ENCODE measurements around the gene BCL2.

BCL2 gene

DNA sequence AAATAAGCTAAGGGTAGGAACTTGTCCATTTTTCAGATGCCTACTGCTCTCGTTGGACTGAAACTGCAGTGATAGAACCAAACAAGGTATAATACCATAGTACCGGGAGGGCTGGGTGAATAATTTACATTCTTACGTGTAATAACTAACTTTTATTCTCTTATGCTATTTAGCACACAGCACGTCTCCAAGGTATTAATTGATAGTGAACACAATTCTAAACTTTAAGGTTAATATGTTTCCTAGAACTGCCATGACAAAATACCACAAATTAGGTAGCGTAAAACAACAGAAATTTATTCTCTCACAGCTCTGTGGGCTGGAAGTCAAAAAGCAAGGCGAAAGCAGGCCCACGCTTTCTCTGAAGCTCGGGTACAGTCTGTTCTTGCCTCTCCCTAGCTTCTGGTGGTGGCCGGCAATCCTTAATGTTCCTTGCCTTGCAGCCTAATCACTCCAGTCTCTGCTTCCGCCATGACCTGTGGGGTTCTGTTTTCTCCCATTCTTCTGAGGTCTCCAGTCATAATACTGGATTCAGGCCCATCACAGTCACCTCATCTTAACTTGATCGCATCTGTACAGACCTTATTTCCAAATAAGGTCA lies 5.6 kb upstream of the BCL2 start:
- DNase-seq = no peak

DNA sequence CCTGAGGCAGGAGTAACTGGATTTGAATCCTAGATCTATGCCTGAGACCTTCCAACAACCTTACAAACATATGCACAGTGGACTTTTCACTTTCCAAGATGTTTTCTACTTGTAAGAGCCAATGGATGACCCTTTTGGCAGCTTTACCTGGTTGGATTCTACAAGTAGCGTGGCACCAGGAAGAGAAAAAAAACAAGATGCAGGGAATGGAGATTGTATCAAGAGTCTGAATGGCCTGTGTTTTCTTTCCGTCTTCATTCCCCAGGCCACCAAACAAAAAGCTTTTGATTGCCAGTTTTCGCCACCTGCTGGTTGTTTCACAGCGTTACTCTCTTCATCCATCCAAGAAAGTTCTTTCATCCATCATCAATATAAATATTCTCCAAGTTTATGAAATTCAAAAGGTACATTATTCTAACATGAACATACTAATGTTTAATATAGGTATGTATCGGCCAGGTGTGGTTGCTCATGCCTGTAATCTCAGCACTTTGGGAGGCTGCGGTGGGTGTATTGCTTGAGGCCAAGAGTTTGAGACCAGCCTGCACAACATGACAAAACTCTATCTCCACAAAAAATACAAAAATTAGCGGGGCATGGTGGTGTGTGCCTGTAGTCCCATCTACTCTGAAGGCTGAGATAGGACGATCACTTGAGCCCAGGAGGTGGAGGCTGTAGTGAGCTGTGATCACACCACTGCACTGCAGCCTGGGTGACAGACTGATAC lies 3.5 kb upstream of the BCL2 start:
- peak; percentile 51 for DNase-seq

DNA sequence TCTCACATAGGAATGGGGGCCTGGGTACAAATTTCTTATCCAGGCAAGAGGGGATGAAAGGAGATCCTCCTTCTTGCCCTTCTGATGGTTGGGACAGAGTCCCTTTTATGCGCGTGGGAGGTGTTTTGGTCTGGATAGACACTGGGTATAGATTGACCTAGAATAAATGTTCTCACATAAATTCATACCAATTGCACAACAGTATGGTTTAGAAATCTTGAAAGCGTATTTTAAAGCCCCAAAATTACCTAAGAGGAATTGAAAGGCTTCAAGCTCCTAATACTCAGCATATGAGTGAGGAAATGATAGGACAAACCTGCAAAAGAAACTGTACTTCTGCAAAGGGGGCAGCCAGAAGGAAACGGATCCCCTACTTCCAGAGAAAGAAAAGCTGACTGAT lies 2.6 kb upstream of the BCL2 start:
- DNase-seq = no peak

DNA sequence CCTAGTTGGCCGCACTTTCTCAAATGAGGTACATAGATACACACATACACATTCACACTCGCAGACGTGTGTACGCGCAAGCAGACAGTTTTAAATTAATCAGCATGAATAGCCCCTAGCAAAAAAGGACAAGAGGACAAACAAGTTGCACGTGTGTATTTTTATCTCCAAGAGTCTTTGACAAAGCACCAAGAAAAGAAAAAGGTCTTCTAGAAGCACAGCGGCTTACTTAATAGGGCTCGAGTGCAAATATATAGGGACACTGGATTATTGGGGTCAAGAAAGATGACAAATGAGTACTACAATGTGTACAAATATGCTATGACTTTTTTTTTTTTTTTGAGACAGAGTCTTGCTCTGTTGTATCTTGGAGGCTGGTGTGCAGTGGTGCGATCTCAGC lies 1.7 kb upstream of the BCL2 start:
- DNase-seq = no peak

DNA sequence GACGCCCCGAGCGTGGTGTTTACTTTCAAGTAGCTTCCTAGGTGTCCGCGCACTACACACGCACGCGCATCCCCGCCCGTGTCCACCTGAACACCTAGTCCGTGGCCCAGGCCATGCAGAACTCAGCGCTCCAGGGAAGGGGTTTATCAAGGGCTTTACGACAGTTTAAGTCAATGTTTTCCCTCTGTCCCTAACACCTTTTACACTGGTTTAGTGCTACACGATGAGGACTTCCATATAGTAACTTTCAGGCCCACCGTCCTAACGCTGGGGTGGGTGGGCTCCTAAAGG lies 1.4 kb upstream of the BCL2 start:
- DNase-seq = no peak

DNA sequence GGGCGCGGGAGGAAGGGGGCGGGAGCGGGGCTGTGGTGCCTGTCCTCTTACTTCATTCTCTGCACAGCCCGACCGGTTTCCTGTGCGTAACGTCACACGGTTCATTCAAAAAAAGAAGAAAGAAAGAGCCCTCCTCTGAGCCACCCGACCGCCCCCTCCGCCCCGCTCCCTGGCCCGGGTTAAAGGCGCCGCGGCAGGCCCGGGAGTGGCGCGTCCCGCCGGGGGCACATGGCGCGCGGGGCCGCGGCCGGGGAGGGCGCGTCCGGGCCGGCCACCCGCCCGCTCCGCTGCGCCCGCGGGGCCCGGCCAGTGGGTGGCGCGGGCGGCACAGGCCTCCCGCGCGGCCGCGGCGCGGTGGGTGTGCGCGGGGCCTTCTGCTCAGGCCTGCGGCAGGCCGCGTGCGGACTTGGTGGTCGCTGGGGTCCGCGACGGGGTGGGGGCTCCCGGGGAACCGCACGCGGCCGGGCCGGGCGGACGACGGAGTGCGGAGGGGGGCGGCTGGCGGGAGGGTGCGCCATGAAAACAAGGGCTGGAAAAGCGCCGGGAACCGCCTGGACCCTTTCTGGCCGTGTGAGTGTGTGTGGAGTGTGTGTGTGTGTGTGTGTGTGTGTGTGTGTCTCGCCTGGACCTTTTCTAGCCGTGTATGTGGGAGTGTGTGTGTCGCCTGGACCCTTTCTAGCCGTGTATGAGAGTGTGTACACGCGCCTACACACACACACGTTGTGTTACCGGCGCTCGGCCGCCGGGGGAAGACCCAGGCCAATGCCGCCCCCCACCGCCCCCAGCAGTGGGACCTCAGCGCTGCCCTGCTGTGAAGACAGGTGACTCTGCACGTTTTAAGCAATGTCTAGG lies 780 bp upstream of the BCL2 start:
- peak; percentile 62 for DNase-seq

DNA sequence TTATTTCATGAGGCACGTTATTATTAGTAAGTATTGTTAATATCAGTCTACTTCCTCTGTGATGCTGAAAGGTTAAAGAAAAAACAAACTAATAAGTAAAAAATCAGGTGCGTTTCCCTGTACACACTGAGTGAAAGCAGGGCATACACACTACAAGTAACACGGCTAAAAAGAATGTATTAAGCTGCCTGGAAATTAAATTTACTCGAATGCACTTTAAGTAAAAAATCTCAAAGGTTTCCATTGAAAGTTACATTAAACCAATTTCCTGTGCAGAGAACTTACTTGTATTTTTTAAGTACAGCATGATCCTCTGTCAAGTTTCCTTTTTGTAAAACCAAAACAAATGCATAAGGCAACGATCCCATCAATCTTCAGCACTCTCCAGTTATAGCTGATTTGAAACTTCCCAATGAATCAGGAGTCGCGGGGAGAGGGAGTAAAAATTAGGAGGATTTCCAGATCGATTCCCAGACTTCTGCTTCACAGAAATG lies 633 bp downstream of the BCL2 start:
- no peak for DNase-seq

DNA sequence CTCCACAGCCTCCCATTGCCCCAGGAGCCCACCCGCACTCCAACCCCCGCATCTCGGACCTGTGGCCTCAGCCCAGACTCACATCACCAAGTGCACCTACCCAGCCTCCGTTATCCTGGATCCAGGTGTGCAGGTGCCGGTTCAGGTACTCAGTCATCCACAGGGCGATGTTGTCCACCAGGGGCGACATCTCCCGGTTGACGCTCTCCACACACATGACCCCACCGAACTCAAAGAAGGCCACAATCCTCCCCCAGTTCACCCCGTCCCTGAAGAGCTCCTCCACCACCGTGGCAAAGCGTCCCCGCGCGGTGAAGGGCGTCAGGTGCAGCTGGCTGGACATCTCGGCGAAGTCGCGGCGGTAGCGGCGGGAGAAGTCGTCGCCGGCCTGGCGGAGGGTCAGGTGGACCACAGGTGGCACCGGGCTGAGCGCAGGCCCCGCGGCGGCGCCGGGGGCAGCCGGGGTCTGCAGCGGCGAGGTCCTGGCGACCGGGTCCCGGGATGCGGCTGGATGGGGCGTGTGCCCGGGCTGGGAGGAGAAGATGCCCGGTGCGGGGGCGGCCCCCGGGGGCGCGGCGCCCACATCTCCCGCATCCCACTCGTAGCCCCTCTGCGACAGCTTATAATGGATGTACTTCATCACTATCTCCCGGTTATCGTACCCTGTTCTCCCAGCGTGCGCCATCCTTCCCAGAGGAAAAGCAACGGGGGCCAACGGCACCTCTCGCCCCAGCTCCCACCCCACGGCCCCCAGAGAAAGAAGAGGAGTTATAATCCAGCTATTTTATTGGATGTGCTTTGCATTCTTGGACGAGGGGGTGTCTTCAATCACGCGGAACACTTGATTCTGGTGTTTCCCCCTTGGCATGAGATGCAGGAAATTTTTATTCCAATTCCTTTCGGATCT lies 1.3 kb downstream of the BCL2 start:
- no peak for DNase-seq

DNA sequence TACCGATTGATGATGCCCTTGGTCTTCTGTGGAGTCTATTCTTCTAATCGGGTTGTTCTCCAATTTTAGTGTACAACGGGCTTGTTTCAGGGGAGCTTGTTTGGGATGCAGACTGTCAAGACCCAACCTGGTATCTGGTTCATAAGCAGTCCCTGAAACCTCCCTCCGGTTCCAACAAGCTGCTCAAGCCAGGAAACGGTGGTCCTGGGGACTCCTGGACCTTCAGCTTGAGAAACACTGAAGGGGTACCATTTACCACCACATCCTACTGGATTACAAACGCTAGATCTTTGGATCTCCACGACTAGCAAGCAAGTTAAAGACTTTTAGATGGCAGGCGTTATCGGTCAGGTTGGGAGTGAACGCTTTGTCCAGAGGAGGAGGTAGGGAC lies 2.0 kb downstream of the BCL2 start:
- DNase-seq = no peak

DNA sequence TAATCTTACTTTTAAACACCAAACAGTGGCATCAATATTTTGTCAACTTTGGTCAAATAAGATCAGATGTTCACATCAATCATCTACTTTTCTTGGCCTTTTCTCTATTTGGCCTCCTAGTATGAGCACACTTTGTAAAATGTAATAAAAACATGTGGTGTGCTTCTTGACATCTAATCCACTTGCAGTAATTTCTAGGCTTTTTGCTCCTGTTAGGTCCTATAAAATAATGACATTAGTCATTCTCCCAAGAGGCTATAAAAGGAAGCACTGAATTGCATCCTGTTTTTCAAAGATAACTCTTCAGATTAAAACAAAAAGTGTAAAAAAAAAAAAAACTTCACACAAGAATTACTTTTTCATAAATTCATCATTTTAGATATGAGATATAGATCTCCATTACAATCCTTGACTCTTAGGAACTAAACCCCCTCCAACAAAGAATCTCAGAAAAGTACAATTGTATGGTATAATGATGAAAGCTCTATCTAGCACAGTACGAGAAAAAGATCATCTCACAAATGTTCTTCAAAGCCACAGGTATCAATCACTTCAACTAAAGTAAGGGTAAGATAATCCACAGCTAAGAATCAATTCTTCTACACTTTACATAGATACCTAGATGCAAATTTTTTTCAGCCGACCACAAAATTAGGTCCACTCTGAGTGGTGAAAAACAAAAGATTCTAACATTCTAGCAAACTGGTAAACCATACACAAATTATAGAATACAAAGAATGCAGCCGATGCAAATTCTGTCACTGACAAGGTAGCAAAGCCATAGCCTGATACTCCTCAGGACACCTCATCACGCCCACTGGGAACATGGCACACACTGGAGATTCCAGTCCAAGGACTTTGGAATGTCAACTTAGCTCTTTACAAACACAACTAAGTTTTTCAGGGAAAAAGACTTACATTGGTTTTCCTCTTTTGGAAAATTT lies 2.7 kb downstream of the BCL2 start:
- no peak for DNase-seq

DNA sequence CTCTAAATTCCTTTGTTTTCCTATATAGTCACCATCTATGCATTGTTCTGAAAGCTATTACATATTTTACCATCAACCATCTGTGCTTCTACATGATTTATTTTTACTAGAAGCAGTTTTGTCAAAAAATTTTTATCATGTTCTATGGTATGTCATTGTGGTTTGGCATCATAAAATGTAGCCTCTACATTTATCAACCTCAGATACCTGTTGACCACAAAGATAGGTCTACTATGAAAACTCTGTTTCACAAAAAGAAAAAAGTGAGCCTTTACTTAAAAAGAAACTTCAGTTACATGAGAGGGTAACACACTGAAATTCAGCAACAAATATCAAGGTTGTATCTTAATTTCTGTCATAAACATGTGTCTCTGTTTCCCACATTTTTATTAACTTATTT lies 3.7 kb downstream of the BCL2 start:
- DNase-seq = no peak

DNA sequence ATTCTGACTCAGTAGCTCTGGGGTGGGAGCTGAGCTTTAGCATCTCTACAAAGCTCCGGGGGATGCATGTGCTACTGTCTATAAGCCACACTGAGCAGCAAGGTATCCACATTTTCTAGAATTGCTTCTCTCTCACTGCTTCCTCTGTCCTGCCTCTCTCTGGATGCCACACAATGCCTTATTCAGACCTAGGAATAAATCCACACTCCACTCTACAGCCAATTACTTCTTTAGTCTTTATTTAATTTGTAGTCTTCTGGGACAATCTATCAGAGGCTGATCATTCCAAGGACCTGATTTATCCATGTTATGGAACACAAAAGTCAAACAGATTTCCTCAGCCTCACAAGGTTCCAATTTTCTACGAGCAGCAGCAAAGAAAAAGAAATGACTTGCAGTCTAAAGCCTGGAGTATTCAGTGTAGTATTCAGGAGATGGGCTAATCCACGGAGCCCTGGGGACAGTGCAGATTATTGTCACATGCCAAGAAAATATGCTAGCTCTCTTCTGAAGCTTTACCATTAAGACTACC lies 4.4 kb downstream of the BCL2 start:
- DNase-seq = no peak

DNA sequence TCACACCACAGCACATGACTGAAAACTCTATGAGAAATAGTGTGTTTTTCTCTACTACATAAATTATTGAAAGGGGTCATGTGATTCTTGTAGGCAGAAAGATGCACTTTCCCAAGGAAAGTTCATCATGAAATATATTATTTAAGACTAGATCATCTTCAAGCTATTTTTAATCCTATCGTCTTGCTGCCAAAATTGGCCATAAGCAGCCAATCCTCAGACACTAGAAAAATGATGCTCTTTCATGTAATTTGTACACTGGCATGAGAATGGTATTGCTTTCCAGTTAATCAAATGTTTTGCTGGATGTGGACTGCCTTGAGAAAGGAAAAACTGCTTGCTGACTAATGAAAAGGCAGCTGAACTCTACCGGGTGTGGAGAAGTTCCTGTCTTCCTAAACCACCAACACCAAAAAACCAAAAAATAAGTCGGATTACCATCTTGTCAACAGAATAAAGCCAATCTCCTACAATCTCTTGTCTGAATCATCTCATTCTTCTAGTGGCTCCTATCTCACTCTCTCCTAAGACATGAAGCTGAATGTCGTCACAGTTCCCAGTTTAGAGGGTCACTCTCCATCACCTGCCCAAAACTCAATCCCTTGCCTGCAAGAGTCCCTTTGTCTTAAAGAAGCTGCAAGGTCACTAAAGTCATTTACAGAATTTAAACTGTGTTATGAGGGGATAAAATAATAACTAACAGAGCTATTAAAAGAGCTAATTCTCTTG lies 5.3 kb downstream of the BCL2 start:
- no peak for DNase-seq

DNA sequence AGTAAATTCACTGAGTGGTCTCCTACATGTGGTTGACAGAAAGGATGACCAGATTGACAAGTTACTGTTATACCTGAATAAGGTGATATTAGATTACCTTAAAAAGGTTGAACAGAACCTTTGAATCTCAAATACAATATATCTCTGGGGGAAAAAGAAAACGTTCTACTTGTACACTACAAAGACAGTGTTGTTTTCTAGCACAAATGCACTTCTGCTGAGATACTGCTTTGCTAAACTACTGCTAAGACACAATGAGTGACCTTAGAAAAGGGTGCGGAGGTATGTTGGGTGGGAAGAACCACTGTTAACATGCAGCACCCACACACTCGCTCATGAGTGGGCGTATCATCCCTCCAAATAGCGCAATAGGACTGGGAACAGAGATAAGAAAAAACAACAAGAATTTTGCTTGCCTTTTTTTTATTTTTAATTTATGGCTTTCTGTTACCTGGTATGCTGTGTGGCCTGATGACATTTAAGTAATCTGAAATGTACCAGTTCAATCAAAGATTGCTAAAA lies 6.1 kb downstream of the BCL2 start:
- no peak for DNase-seq

DNA sequence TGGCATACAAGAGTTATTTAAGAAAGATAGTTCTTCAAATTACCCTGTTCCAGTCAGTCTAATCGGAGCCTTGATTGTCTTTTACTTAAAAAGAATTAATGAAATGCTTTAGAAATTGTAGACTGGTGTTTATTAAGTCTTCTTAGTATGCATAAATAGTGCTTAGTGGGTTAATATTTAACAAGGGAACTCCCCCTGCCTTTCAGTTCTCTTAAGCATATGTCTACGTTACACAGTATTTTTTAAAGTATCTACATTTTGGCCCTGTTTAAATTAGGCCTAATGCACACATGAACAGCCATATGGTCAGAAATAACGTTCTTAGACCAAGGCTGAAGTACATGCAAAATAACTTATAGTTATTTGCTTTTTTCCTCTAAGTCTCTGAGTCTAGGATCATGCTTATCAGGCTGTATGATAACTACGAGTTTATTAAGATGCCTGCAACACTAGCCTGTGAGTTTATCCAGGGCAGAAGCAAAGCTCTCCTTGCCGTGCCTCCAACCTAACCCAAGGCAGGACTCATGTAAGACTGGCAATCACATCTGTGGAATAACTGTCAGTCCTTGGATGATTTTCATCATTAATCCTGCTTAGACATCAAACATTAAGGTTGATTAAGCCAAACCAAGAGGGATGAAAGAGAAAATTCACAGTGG lies 6.7 kb downstream of the BCL2 start:
- no peak for DNase-seq

DNA sequence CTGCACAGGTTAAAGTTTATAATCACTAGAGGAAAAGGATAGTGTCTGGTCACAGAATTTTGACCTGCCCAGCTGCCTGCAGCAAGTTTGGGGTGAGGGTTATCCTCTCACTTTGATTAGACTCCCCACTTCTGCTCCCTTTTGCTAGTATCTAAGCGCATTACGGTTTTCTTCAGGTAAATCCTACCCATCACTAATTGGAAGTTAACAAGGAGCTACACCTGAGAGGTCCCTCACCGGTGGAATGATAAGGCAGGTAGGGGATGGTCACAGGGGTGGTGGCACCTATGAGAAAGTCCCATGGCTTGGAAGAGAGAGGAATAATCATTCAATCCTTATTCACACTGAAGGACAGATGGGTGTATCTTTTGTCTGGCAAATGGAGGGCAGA lies 7.6 kb downstream of the BCL2 start:
- no peak for DNase-seq

DNA sequence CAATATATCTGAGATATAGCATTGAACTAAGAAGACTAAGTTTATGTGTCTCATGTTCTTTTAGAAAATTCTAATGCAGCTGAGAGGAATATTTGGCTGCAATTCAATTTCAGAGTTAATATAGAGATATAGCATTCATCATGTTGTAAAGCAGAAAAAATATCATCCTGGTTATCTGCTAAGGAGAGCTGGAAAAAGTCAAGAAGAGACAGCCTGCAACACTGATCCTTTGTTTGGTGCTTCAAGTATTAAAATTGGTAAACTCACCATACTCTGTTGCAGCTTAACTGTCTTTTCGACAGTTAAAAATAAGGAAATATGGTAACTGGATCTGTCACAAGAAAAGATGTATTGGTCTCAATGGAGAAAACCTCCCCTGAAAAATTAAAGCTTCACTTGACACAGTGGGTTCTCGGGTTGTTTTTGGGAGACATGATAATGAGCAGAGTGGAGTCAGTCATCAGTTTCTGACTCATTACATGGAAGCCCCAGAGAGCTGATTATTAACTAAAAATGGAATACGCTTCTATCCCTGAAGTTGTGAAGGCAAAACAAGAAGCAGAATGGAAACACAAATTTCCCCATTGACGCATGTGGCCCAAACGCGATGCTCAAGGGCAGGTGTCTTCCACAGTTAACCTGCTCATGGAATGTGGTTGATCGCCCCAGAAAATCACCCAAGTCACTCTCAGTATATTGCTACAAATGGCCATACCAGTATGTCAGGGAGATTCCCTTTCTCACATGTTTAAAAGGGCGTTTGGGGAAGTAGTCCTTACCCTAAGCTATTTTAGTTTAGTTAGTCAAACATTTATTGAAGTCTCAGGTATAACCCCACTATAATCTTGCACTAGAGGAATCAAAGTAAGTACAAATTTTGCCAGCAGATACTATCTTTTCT lies 8.2 kb downstream of the BCL2 start:
- no peak for DNase-seq

DNA sequence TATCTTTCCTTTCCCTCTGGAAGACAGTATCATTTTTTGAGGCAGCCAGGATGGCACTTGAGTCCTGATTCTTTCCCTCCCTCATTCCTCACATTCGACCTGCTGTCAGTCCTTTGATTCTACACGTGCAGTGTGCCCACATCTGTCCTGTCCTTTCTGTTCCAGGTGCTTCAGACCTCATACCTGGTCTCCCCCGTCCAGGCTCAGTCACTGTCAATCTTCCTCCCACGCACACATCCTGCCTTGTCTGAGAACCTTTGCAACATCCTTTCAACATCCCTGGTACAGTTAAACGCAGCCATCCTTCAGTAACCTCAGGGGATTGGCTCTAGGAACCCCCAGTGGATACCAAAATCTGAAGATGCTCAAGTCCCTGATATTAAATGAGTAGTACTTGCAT lies 10.1 kb downstream of the BCL2 start:
- DNase-seq = no peak

Measured in NCI-H446 treated with DMSO at 0.1 percent for 48 hours (cell line).